Occipital lobe (tissue), 2 donors: ENCODE data around the gene DECR2. TPM values are rescaled to one million over a fixed set of nuclear protein-coding genes. Genes with fewer than 3 reads are reported as not detected.
"Not testable (repeated sequence)": the region's sequence is repeated elsewhere in the genome, so short reads cannot be mapped to it uniquely, and the experiment has no call there.

ENCODE experiments used
- DNase-seq: peaks from one replicate; lab custom pipeline; 2025; lab: John Stamatoyannopoulos, UW
- total RNA-seq: library from RNA; depleted of rRNA; stranded (reverse); fragments of >200 nt; gene quantifications from one replicate; pipeline ENCODE4 v1.2.3, GENCODE V29; 2014

DECR2 gene
- total RNA-seq, 1 donor from 2014 or later, result 7.6 TPM

GRCh38 chr16:399340-400019, 2.2 kb upstream of the DECR2 start:
- no peak for DNase-seq

- DNase-seq, result no peak
Observed at GRCh38 chr16:400061-400591, 1.6 kb upstream of the DECR2 start.

- no peak for DNase-seq
Observed at GRCh38 chr16:404971-405486, 3.3 kb downstream of the DECR2 start.

- DNase-seq, result no peak
Observed at GRCh38 chr16:405548-406506, 4.1 kb downstream of the DECR2 start.

GRCh38 chr16:407253-407652, 5.6 kb downstream of the DECR2 start:
- DNase-seq, result no peak

- no peak for DNase-seq
Observed at GRCh38 chr16:410516-411178, 9.0 kb downstream of the DECR2 start.

GRCh38 chr16:411576-412265, 10.0 kb downstream of the DECR2 start:
- DNase-seq, result no peak

- no peak for DNase-seq
Observed at GRCh38 chr16:414395-415169, 12.9 kb downstream of the DECR2 start.

GRCh38 chr16:415170-415498, 13.4 kb downstream of the DECR2 start:
- not testable (repeated sequence) for DNase-seq

- not testable (repeated sequence) for DNase-seq
Observed at GRCh38 chr16:422179-422578, 20.5 kb downstream of the DECR2 start.

GRCh38 chr16:424033-424622, 22.4 kb downstream of the DECR2 start:
- DNase-seq, result peak; percentile 74

GRCh38 chr16:424623-425081, 23.0 kb downstream of the DECR2 start:
- no peak for DNase-seq

GRCh38 chr16:425082-425718, 23.5 kb downstream of the DECR2 start, which contains the start of gene RAB11FIP3:
Gene RAB11FIP3, plus strand, starts transcription at chr16:425649. Its CDS starts 358 bp downstream, at chr16:426007.
- DNase-seq, result peak; percentile 78

GRCh38 chr16:425740-426114, 24.0 kb downstream of the DECR2 start:
- DNase-seq, result no peak

- DNase-seq, result no peak
Observed at GRCh38 chr16:426115-426905, 24.6 kb downstream of the DECR2 start.

GRCh38 chr16:426906-427249, 25.2 kb downstream of the DECR2 start:
- DNase-seq, result no peak

GRCh38 chr16:427250-427649, 25.6 kb downstream of the DECR2 start:
- no peak for DNase-seq

- DNase-seq, result no peak
Observed at GRCh38 chr16:430904-431303, 29.2 kb downstream of the DECR2 start.

- no peak for DNase-seq
Observed at GRCh38 chr16:440627-441026, 38.9 kb downstream of the DECR2 start.
